Vagina (tissue), 2 donors: Measurements from ENCODE around the gene GLCE. TPM values are rescaled to one million over a fixed set of nuclear protein-coding genes. Genes with fewer than 3 reads are reported as not detected.

Experiments
- DNase-seq, 2 donors: peaks; one replicate each; pipeline ENCODE4 v3.0.0-alpha.2; 2017; ENCODE audit errors: extremely low spot score in 2 of 2
- H3K27ac ChIP-seq: fragments of 200-600 bp; sonication (generic); one replicate; pipeline ENCODE4 v1.5.1; 2019
- H3K27me3 ChIP-seq: fragments of 200-600 bp; sonication (generic); one replicate; pipeline ENCODE4 v1.5.1; 2019
- H3K36me3 ChIP-seq, 2 donors: fragments of 200-600 bp; sonication (generic); one replicate each; pipeline ENCODE4 v1.5.1; 2017 to 2019
- H3K4me1 ChIP-seq: fragments of 200-600 bp; sonication (generic); one replicate; pipeline ENCODE4 v1.5.1; 2019
- H3K4me3 ChIP-seq, 2 donors: fragments of 200-600 bp; sonication (generic); 1 replicate in 1 of 2; 2 replicates in 1 of 2; pipeline ENCODE4 v1.5.1; 2016 to 2019
- H3K9me3 ChIP-seq: fragments of 200-600 bp; sonication (generic); one replicate; pipeline ENCODE4 v1.5.1; 2019
- CTCF ChIP-seq, 3 experiments: fragments of 450-650 bp in 2 of 3; fragments of 200-600 bp in 1 of 3; sonication (generic) in 1 of 3; IDR thresholded peaks; one replicate each; pipeline ENCODE4 v1.5.1; 2017 to 2019; ENCODE audit warnings: antibody characterized with exemption in 3 of 3, mild to moderate bottlenecking in 2 of 3, moderate library complexity in 2 of 3
- POLR2A ChIP-seq, 2 donors: fragments of 450-650 bp; IDR thresholded peaks; one replicate each; pipeline ENCODE4 v1.6.1; 2017; ENCODE audit warnings: antibody characterized with exemption in 2 of 2, mild to moderate bottlenecking in 2 of 2, moderate library complexity in 2 of 2
- POLR2AphosphoS5 ChIP-seq, 2 donors: sonication (generic); formaldehyde crosslinking; IDR thresholded peaks; one replicate each; pipeline ENCODE4 v1.9.0; 2017; ENCODE audit warnings: antibody characterized with exemption in 2 of 2, mild to moderate bottlenecking in 2 of 2, low read depth in 1 of 2; ENCODE audit not compliant: insufficient read depth in 1 of 2
- intact Hi-C: fragments of 100-400 bp; cut with DNase I; formaldehyde crosslinking; loops from one replicate; pipeline ENCODE4 v1.15.1; 2023
- total RNA-seq: library from RNA; depleted of rRNA; stranded (reverse); fragments of >200 nt; gene quantifications from one replicate; pipeline ENCODE4 v1.2.3, GENCODE V29; 2016

The GLCE gene
- total RNA-seq, 1 donor from 2014 or later: 16.5 TPM

GRCh38 chr15:69305204-69305931 lies 144.9 kb downstream of the GLCE start:
- H3K9me3 ChIP-seq: no peaks in the 10 kb centered on the region
- no peak overlapping the region for H3K4me3 ChIP-seq
- H3K27ac ChIP-seq: peak overlapping the region; percentile 13
- no peaks in the 10 kb centered on the region for H3K4me1 ChIP-seq
- H3K36me3 ChIP-seq: no peaks in the 10 kb centered on the region
- intact Hi-C loops: no loop called here
- no peak for DNase-seq
- no peaks in the 10 kb centered on the region for H3K27me3 ChIP-seq
- no peak for TF ChIP-seq POLR2AphosphoS5 (IDR thresholded peaks at IDR 0.05; ENCODE audit: insufficient read depth in 1 of 2, low read depth in 1 of 2)
- no peak for TF ChIP-seq CTCF (IDR thresholded peaks at IDR 0.05)
- no peak for TF ChIP-seq POLR2A (IDR thresholded peaks at IDR 0.05)

DNA sequence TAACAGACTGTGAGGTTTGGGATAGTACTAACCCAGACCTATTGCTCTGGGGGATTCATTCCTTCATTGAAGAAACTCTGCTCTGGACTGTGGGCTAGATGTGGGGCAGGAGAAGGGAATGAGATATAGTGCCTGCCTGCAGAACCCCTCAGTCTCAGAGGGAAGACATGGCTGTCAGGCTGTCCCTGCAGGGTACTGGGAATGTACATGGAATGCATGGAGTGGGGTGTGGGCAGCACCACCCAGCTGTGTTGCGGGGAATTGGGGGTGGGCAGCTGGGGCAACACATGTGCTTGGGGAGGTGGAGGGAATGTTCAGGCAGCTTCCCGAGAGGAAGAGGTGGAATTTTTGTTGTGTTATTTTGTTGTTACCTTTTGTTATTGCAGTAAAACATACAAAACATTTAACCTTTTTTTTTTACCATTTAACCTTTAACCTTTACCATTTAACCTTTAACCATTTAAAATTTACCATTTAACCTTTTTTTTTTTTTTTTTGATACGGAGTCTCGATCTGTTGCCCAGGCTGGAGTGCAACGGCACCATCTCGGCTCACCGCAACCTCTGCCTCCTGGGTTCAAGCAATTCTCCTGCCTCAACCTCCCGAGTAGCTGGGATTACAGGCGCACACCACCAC lies 145.6 kb downstream of the GLCE start:
- H3K9me3 ChIP-seq: no peaks in the 10 kb centered on the region
- H3K36me3 ChIP-seq: no peaks in the 10 kb centered on the region
- no peak overlapping the region for H3K4me3 ChIP-seq
- no peak for TF ChIP-seq POLR2A (IDR thresholded peaks at IDR 0.05)
- no peak for TF ChIP-seq CTCF (IDR thresholded peaks at IDR 0.05)
- no peak for TF ChIP-seq POLR2AphosphoS5 (IDR thresholded peaks at IDR 0.05; ENCODE audit: insufficient read depth in 1 of 2, low read depth in 1 of 2)
- no peak for DNase-seq
- peak overlapping the region; percentile 13 for H3K27ac ChIP-seq
- H3K27me3 ChIP-seq: no peaks in the 10 kb centered on the region
- intact Hi-C loops: no loop called here
- H3K4me1 ChIP-seq: no peaks in the 10 kb centered on the region

GRCh38 chr15:69307939-69308338 lies 147.5 kb downstream of the GLCE start:
- intact Hi-C loops: no loop called here
- TF ChIP-seq CTCF (IDR thresholded peaks at IDR 0.05) (no peak), POLR2AphosphoS5 (IDR thresholded peaks at IDR 0.05; ENCODE audit: insufficient read depth in 1 of 2, low read depth in 1 of 2) (no peak), POLR2A (IDR thresholded peaks at IDR 0.05) (no peak)
- H3K36me3 ChIP-seq: no peaks in the 10 kb centered on the region
- no peak overlapping the region for H3K4me3 ChIP-seq
- H3K27me3 ChIP-seq: no peaks in the 10 kb centered on the region
- no peaks in the 10 kb centered on the region for H3K4me1 ChIP-seq
- H3K27ac ChIP-seq: no peak overlapping the region
- DNase-seq: no peak
- no peaks in the 10 kb centered on the region for H3K9me3 ChIP-seq

GRCh38 chr15:69308949-69309348 lies 148.5 kb downstream of the GLCE start:
- H3K4me1 ChIP-seq: no peaks in the 10 kb centered on the region
- DNase-seq: no peak
- H3K4me3 ChIP-seq: no peak overlapping the region
- intact Hi-C loops: no loop called here
- TF ChIP-seq POLR2A (IDR thresholded peaks at IDR 0.05) (no peak), CTCF (IDR thresholded peaks at IDR 0.05) (no peak), POLR2AphosphoS5 (IDR thresholded peaks at IDR 0.05; ENCODE audit: insufficient read depth in 1 of 2, low read depth in 1 of 2) (no peak)
- H3K27ac ChIP-seq: no peak overlapping the region
- H3K9me3 ChIP-seq: no peaks in the 10 kb centered on the region
- no peaks in the 10 kb centered on the region for H3K36me3 ChIP-seq
- no peaks in the 10 kb centered on the region for H3K27me3 ChIP-seq

- TF ChIP-seq POLR2AphosphoS5 (IDR thresholded peaks at IDR 0.05; ENCODE audit: insufficient read depth in 1 of 2, low read depth in 1 of 2) (no peak), POLR2A (IDR thresholded peaks at IDR 0.05) (no peak), CTCF (IDR thresholded peaks at IDR 0.05) (no peak)
- intact Hi-C loops: no loop called here
- Histone ChIP-seq H3K9me3 (no peaks in the 10 kb centered on the region), H3K36me3 (no peaks in the 10 kb centered on the region), H3K27me3 (no peaks in the 10 kb centered on the region), H3K4me3 (no peak overlapping the region), H3K4me1 (no peaks in the 10 kb centered on the region), H3K27ac (no peak overlapping the region)
- no peak for DNase-seq
These were observed 150.9 kb downstream of the GLCE start for GRCh38 chr15:69311319-69311721.
